Embryonic facial prominence (tissue), 1 donor: ENCODE measurements around the gene CSRNP3.
"Not testable (repeated sequence)": the region's sequence is repeated elsewhere in the genome, so short reads cannot be mapped to it uniquely, and the experiment has no call there.

Experiments used
- DNase-seq: peaks from one replicate; pipeline ENCODE4 v3.0.0-alpha.2; 2016; ENCODE audit errors: extremely low spot score

Gene CSRNP3

GRCh38 chr2:165634282-165634681 is 164.8 kb downstream of the CSRNP3 start:
- DNase-seq: no peak

GRCh38 chr2:165634855-165635254 is 165.4 kb downstream of the CSRNP3 start:
- DNase-seq: peak; percentile 13

- no peak for DNase-seq
These were observed 166.0 kb downstream of the CSRNP3 start for GRCh38 chr2:165635532-165635931.

GRCh38 chr2:165636959-165637358 is 167.5 kb downstream of the CSRNP3 start:
- no peak for DNase-seq

GRCh38 chr2:165637396-165637795 is 167.9 kb downstream of the CSRNP3 start:
- DNase-seq: no peak

- no peak for DNase-seq
These were observed 170.0 kb downstream of the CSRNP3 start for GRCh38 chr2:165639504-165639903.

- DNase-seq: no peak
These were observed 170.9 kb downstream of the CSRNP3 start for GRCh38 chr2:165640247-165640929.

GRCh38 chr2:165645930-165646831 is 176.7 kb downstream of the CSRNP3 start:
- DNase-seq: peak; percentile 60

GRCh38 chr2:165647409-165647808 is 177.9 kb downstream of the CSRNP3 start:
- no peak for DNase-seq

- no peak for DNase-seq
These were observed 179.3 kb downstream of the CSRNP3 start for GRCh38 chr2:165648801-165649200.

GRCh38 chr2:165651233-165651632 is 181.7 kb downstream of the CSRNP3 start:
- no peak for DNase-seq

GRCh38 chr2:165655661-165656060 is 186.2 kb downstream of the CSRNP3 start:
- DNase-seq: no peak

GRCh38 chr2:165660361-165660760 is 190.9 kb downstream of the CSRNP3 start:
- DNase-seq: no peak

GRCh38 chr2:165662720-165663119 is 193.2 kb downstream of the CSRNP3 start:
- no peak for DNase-seq

- no peak for DNase-seq
These were observed 196.1 kb downstream of the CSRNP3 start for GRCh38 chr2:165665614-165666013.

GRCh38 chr2:165666073-165666472 is 196.6 kb downstream of the CSRNP3 start:
- DNase-seq: not testable (repeated sequence)

- no peak for DNase-seq
These were observed 197.1 kb downstream of the CSRNP3 start for GRCh38 chr2:165666605-165667004.

GRCh38 chr2:165667375-165667774 is 197.9 kb downstream of the CSRNP3 start:
- no peak for DNase-seq

- no peak for DNase-seq
These were observed 205.3 kb downstream of the CSRNP3 start for GRCh38 chr2:165674780-165675179.

- DNase-seq: no peak
These were observed 206.1 kb downstream of the CSRNP3 start for GRCh38 chr2:165675551-165675968.

GRCh38 chr2:165678882-165679281 is 209.4 kb downstream of the CSRNP3 start:
- no peak for DNase-seq

GRCh38 chr2:165679621-165680020 is 210.1 kb downstream of the CSRNP3 start:
- no peak for DNase-seq

- no peak for DNase-seq
These were observed 212.3 kb downstream of the CSRNP3 start for GRCh38 chr2:165681841-165682240.
